SK-N-SH treated with all-trans-retinoic acid at 6 μM for 48 hours (cell line): ENCODE measurements around the gene BCAT1.

ENCODE experiments used
- ATAC-seq: fragments of 200-7000 bp; cut with Tn5 transposase; 3 replicates; pipeline ENCODE4 v1.9.1; 2020; ENCODE audit warnings: mild to moderate bottlenecking, moderate library complexity
- ARNTL ChIP-seq: fragments of 450-650 bp; formaldehyde crosslinking; IDR thresholded peaks from 2 replicates; pipeline ENCODE4 v1.5.0; 2020; ENCODE audit warnings: low read depth, mild to moderate bottlenecking, moderate library complexity, borderline replicate concordance
- BACH2 ChIP-seq: fragments of 250-450 bp; sonication (Bioruptor Pico); IDR thresholded peaks from 2 replicates; pipeline ENCODE4 v1.9.0; 2021; ENCODE audit warnings: mild to moderate bottlenecking, borderline replicate concordance
- CREB5 ChIP-seq: fragments of 250-450 bp; sonication (Bioruptor Pico); IDR thresholded peaks from 2 replicates; pipeline ENCODE4 v1.5.1; 2020; ENCODE audit warnings: low read depth, mild to moderate bottlenecking, moderate library complexity
- CSDC2 ChIP-seq: fragments of 250-450 bp; sonication (Bioruptor Pico); IDR thresholded peaks from 2 replicates; pipeline ENCODE4 v1.5.0; 2020; ENCODE audit warnings: mild to moderate bottlenecking, moderate library complexity
- ESRRG ChIP-seq: fragments of 250-450 bp; sonication (Bioruptor Pico); IDR thresholded peaks from 2 replicates; pipeline ENCODE4 v1.6.1; 2021; ENCODE audit warnings: mild to moderate bottlenecking
- GLIS3 ChIP-seq: fragments of 250-450 bp; sonication (Bioruptor Pico); IDR thresholded peaks from 2 replicates; pipeline ENCODE4 v1.5.0; 2020; ENCODE audit warnings: mild to moderate bottlenecking, moderate library complexity
- ISL1 ChIP-seq: fragments of 250-450 bp; sonication (Bioruptor Pico); IDR thresholded peaks from 2 replicates; pipeline ENCODE4 v2.1.2; 2022; ENCODE audit warnings: mild to moderate bottlenecking, moderate library complexity
- OSR1 ChIP-seq: fragments of 250-450 bp; sonication (Bioruptor Pico); IDR thresholded peaks from 2 replicates; pipeline ENCODE4 v1.8.0; 2022; ENCODE audit warnings: moderate library complexity, mild to moderate bottlenecking, inconsistent platforms
- POU6F1 ChIP-seq: fragments of 250-450 bp; sonication (Bioruptor Pico); IDR thresholded peaks from 2 replicates; pipeline ENCODE4 v1.8.0; 2021; ENCODE audit warnings: low read depth, mild to moderate bottlenecking, moderate library complexity, borderline replicate concordance
- PPARA ChIP-seq: fragments of 250-450 bp; sonication (Bioruptor Pico); IDR thresholded peaks from 2 replicates; pipeline ENCODE4 v1.5.0; 2020; ENCODE audit warnings: mild to moderate bottlenecking, borderline replicate concordance
- RARB ChIP-seq: fragments of 250-450 bp; sonication (Bioruptor Pico); IDR thresholded peaks from 2 replicates; pipeline ENCODE4 v1.8.0; 2021; ENCODE audit warnings: mild to moderate bottlenecking, moderate library complexity
- SNAI2 ChIP-seq: fragments of 250-450 bp; sonication (Bioruptor Pico); IDR thresholded peaks from 2 replicates; pipeline ENCODE4 v1.5.0; 2020; ENCODE audit warnings: mild to moderate bottlenecking, moderate library complexity
- TCF4 ChIP-seq: fragments of 250-450 bp; sonication (Bioruptor Pico); IDR thresholded peaks from 2 replicates; pipeline ENCODE4 v1.8.0; 2021; ENCODE audit warnings: mild to moderate bottlenecking, moderate library complexity, borderline replicate concordance
- TOX ChIP-seq: fragments of 250-450 bp; sonication (Bioruptor Pico); IDR thresholded peaks from 2 replicates; pipeline ENCODE4 v1.8.0; 2021; ENCODE audit warnings: mild to moderate bottlenecking, moderate library complexity, borderline replicate concordance
- ZFP3 ChIP-seq: fragments of 250-450 bp; sonication (Bioruptor Pico); IDR thresholded peaks from 2 replicates; pipeline ENCODE4 v1.5.0; 2020; ENCODE audit warnings: mild to moderate bottlenecking, moderate library complexity
- ZNF565 ChIP-seq: fragments of 450-650 bp; formaldehyde crosslinking; conservative IDR thresholded peaks from 2 replicates; pipeline ENCODE4 v1.5.0; 2020; ENCODE audit warnings: low read depth, mild to moderate bottlenecking, moderate library complexity
- ZNF70 ChIP-seq: fragments of 450-650 bp; formaldehyde crosslinking; IDR thresholded peaks from 2 replicates; pipeline ENCODE4 v1.5.0; 2020; ENCODE audit warnings: mild to moderate bottlenecking, moderate library complexity
- ZNF8 ChIP-seq: fragments of 450-650 bp; formaldehyde crosslinking; IDR thresholded peaks from 2 replicates; pipeline ENCODE4 v1.5.0; 2020; ENCODE audit warnings: mild to moderate bottlenecking, moderate library complexity
- TF ChIP-seq, protein P1 (sequence below): fragments of 250-450 bp; sonication (Bioruptor Pico); IDR thresholded peaks from 2 replicates; pipeline ENCODE4 v1.5.0; 2020; ENCODE audit warnings: mild to moderate bottlenecking, moderate library complexity
- TF ChIP-seq, protein P2 (sequence below): fragments of 250-450 bp; sonication (Bioruptor Pico); IDR thresholded peaks from 2 replicates; pipeline ENCODE4 v1.8.0; 2020; ENCODE audit warnings: mild to moderate bottlenecking, moderate library complexity, borderline replicate concordance
- TF ChIP-seq, protein P3 (sequence below): fragments of 250-450 bp; sonication (Bioruptor Pico); IDR thresholded peaks from 2 replicates; pipeline ENCODE4 v1.5.1; 2021; ENCODE audit warnings: mild to moderate bottlenecking, moderate library complexity

Gene BCAT1

DNA sequence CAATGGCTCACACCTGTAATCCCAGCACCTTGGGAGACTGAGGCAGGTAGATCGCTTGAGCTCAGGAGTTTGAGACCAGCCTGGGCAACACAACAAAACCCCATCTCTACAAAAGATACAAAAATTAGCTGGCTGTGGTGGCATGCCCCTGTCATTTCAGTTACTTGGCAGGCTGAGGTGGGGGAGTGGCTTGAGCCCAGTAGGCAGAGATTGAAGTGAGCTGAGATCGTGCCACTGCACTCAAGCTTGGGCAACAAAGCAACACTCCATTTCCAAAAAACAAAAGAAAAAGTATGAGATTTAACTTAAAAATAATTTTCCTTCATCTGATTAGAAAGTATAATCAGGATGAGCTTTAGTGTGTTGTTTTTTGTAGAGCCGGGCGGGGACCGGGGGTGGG, 47.9 kb upstream of the BCAT1 start (continued):
- TF ChIP-seq SNAI2 (CRISPR knock-in tag) (no peak), OSR1 (no peak), PPARA (CRISPR knock-in tag) (no peak)

- no peak for ATAC-seq
- TF ChIP-seq, protein P1, sequence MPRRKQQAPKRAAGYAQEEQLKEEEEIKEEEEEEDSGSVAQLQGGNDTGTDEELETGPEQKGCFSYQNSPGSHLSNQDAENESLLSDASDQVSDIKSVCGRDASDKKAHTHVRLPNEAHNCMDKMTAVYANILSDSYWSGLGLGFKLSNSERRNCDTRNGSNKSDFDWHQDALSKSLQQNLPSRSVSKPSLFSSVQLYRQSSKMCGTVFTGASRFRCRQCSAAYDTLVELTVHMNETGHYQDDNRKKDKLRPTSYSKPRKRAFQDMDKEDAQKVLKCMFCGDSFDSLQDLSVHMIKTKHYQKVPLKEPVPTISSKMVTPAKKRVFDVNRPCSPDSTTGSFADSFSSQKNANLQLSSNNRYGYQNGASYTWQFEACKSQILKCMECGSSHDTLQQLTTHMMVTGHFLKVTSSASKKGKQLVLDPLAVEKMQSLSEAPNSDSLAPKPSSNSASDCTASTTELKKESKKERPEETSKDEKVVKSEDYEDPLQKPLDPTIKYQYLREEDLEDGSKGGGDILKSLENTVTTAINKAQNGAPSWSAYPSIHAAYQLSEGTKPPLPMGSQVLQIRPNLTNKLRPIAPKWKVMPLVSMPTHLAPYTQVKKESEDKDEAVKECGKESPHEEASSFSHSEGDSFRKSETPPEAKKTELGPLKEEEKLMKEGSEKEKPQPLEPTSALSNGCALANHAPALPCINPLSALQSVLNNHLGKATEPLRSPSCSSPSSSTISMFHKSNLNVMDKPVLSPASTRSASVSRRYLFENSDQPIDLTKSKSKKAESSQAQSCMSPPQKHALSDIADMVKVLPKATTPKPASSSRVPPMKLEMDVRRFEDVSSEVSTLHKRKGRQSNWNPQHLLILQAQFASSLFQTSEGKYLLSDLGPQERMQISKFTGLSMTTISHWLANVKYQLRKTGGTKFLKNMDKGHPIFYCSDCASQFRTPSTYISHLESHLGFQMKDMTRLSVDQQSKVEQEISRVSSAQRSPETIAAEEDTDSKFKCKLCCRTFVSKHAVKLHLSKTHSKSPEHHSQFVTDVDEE, result no peak
- TF ChIP-seq ISL1 (no peak), ZNF565 (CRISPR knock-in tag) (no peak), ESRRG (CRISPR knock-in tag) (no peak), GLIS3 (CRISPR knock-in tag) (no peak), TCF4 (CRISPR knock-in tag) (no peak), CSDC2 (CRISPR knock-in tag) (no peak), TOX (CRISPR knock-in tag) (no peak), POU6F1 (CRISPR knock-in tag) (no peak), ARNTL (no peak), BACH2 (no peak), ZFP3 (CRISPR knock-in tag) (no peak), ZNF70 (CRISPR knock-in tag) (no peak), CREB5 (CRISPR knock-in tag) (no peak), RARB (CRISPR knock-in tag) (no peak), PPARA (CRISPR knock-in tag) (no peak)
- TF ChIP-seq, protein P2, sequence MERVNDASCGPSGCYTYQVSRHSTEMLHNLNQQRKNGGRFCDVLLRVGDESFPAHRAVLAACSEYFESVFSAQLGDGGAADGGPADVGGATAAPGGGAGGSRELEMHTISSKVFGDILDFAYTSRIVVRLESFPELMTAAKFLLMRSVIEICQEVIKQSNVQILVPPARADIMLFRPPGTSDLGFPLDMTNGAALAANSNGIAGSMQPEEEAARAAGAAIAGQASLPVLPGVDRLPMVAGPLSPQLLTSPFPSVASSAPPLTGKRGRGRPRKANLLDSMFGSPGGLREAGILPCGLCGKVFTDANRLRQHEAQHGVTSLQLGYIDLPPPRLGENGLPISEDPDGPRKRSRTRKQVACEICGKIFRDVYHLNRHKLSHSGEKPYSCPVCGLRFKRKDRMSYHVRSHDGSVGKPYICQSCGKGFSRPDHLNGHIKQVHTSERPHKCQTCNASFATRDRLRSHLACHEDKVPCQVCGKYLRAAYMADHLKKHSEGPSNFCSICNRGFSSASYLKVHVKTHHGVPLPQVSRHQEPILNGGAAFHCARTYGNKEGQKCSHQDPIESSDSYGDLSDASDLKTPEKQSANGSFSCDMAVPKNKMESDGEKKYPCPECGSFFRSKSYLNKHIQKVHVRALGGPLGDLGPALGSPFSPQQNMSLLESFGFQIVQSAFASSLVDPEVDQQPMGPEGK, result no peak
Measured at GRCh38 chr12:24996102-24996797, 47.3 kb upstream of the BCAT1 start.

GRCh38 chr12:24993793-24994192, 44.9 kb upstream of the BCAT1 start:
- TF ChIP-seq ESRRG (CRISPR knock-in tag) (no peak), TOX (CRISPR knock-in tag) (no peak), PPARA (CRISPR knock-in tag) (no peak), ISL1 (no peak), CSDC2 (CRISPR knock-in tag) (no peak), ZNF8 (CRISPR knock-in tag) (no peak), BACH2 (no peak), POU6F1 (CRISPR knock-in tag) (no peak), ZNF565 (CRISPR knock-in tag) (no peak), OSR1 (no peak)
- TF ChIP-seq, protein P2, result no peak
- TF ChIP-seq, protein P3, sequence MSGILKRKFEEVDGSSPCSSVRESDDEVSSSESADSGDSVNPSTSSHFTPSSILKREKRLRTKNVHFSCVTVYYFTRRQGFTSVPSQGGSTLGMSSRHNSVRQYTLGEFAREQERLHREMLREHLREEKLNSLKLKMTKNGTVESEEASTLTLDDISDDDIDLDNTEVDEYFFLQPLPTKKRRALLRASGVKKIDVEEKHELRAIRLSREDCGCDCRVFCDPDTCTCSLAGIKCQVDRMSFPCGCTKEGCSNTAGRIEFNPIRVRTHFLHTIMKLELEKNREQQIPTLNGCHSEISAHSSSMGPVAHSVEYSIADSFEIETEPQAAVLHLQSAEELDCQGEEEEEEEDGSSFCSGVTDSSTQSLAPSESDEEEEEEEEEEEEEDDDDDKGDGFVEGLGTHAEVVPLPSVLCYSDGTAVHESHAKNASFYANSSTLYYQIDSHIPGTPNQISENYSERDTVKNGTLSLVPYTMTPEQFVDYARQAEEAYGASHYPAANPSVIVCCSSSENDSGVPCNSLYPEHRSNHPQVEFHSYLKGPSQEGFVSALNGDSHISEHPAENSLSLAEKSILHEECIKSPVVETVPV (CRISPR knock-in tag), result no peak
- TF ChIP-seq, protein P1, result no peak
- no peak for ATAC-seq
